ENCODE data around the gene XAB2.
"Not testable (repeated sequence)": the region's sequence is repeated elsewhere in the genome, so short reads cannot be mapped to it uniquely, and the experiment has no call there.

The XAB2 gene

GRCh38 chr19:7648265-7649014, 19.1 kb upstream of the XAB2 start:
- DNase-seq = no peak

- no peak for DNase-seq
Observed at GRCh38 chr19:7647156-7647555, 17.8 kb upstream of the XAB2 start.

- no peak for DNase-seq
Observed at GRCh38 chr19:7646426-7646700, 17.0 kb upstream of the XAB2 start.

GRCh38 chr19:7645656-7646425, 16.5 kb upstream of the XAB2 start:
- no peak for DNase-seq

GRCh38 chr19:7645163-7645562, 15.8 kb upstream of the XAB2 start:
- DNase-seq = no peak

- no peak for DNase-seq
Observed at GRCh38 chr19:7644550-7644877, 15.2 kb upstream of the XAB2 start.

- DNase-seq = not testable (repeated sequence)
Observed at GRCh38 chr19:7643629-7644549, 14.5 kb upstream of the XAB2 start.

- DNase-seq = no peak
Observed at GRCh38 chr19:7643031-7643415, 13.7 kb upstream of the XAB2 start.

- DNase-seq = no peak
Observed at GRCh38 chr19:7642295-7643030, 13.1 kb upstream of the XAB2 start.

GRCh38 chr19:7641290-7642276, 12.2 kb upstream of the XAB2 start:
- DNase-seq = no peak

GRCh38 chr19:7640803-7641202, 11.5 kb upstream of the XAB2 start:
- no peak for DNase-seq

GRCh38 chr19:7639863-7640348, 10.6 kb upstream of the XAB2 start:
- no peak for DNase-seq

- DNase-seq = no peak
Observed at GRCh38 chr19:7638802-7639465, 9.6 kb upstream of the XAB2 start.

- no peak for DNase-seq
Observed at GRCh38 chr19:7637374-7638256, 8.3 kb upstream of the XAB2 start.

GRCh38 chr19:7636691-7637373, 7.5 kb upstream of the XAB2 start, which contains the start of gene STXBP2:
Gene STXBP2, plus strand, starts transcription at chr19:7637110. Its CDS starts 40 bp downstream, at chr19:7637150.
- peak; percentile 86 for DNase-seq

GRCh38 chr19:7636317-7636690, 7.0 kb upstream of the XAB2 start:
- no peak for DNase-seq

- no peak for DNase-seq
Observed at GRCh38 chr19:7635670-7636069, 6.3 kb upstream of the XAB2 start.

- DNase-seq = no peak
Observed at GRCh38 chr19:7633698-7634097, 4.4 kb upstream of the XAB2 start, which contains the start of gene PCP2. Gene PCP2, minus strand, starts transcription at chr19:7633719. Its CDS starts 262 bp downstream, at chr19:7633457.
